ENCODE data around the gene RAD51B.

DNA sequence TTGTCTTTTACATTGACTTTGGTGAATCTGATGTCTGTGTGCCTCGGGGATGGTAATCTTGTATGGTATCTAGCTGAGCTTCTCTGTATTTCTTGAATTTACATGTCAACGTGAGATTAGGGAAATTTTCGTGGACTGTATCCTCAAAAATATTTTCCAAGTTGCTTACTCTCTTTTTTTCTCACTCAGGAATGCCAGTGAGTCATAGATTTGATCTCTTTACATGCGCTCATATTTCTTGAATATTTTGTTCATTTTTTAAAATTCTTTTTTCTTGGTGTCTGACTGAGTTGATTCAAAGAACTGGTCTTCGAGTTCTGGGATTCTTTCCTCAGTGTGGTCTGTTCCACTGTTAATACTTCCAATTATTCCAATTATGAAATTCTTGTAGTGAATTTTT is 207.7 kb downstream of the RAD51B start:
- TF ChIP-seq POLR2AphosphoS5 (IDR thresholded peaks at IDR 0.05; ENCODE audit: low read depth) (no peak), CTCF (IDR thresholded peaks at IDR 0.05; ENCODE audit: insufficient read depth, low read length) (no peak), SPI1 (IDR thresholded peaks at IDR 0.05; ENCODE audit: borderline replicate concordance, low read depth) (no peak), REST (IDR thresholded peaks at IDR 0.05; ENCODE audit: insufficient replicate concordance, low read depth) (no peak)

Data from HL-60 (cell line).